ENCODE measurements around the gene FAM50A.

DNA sequence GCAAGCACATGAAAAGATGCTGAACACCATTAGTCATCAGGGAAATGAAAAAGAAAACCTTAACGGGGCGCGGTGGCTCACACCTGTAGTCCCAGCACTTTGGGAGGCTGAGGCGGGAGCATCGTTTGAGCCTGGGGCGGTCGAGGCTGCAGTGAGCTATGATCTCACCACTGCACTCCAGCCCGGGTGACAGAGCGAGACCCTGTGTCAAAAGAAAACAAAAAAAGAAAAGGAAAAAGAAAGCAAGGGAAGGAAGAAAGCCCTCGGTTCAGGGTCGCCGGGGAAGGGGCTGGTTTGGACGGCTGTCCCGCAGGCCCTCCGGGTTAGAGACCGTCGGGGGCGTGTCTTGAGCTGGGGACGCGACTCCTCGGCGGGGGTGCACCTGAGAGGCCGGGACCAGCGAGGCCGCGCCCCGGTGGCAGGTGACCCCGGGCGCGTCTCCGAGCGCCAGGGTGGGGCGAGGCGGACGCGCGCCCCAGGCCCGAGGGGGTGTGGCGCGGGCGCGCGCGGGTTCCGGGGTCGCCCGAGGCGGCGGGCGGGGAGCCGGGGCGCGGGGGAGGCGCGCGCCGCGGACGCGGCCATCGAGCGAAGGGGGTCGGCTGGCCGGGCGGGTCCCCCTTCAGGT is 13.7 kb downstream of the FAM50A start:
- TF ChIP-seq, protein P1, sequence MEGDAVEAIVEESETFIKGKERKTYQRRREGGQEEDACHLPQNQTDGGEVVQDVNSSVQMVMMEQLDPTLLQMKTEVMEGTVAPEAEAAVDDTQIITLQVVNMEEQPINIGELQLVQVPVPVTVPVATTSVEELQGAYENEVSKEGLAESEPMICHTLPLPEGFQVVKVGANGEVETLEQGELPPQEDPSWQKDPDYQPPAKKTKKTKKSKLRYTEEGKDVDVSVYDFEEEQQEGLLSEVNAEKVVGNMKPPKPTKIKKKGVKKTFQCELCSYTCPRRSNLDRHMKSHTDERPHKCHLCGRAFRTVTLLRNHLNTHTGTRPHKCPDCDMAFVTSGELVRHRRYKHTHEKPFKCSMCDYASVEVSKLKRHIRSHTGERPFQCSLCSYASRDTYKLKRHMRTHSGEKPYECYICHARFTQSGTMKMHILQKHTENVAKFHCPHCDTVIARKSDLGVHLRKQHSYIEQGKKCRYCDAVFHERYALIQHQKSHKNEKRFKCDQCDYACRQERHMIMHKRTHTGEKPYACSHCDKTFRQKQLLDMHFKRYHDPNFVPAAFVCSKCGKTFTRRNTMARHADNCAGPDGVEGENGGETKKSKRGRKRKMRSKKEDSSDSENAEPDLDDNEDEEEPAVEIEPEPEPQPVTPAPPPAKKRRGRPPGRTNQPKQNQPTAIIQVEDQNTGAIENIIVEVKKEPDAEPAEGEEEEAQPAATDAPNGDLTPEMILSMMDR (IDR thresholded peaks at IDR 0.05) = no peak
- TF ChIP-seq POLR2A (IDR thresholded peaks at IDR 0.05) = no peak
- no peak for TF ChIP-seq POLR2AphosphoS5 (IDR thresholded peaks at IDR 0.05)
- TF ChIP-seq EP300 (IDR thresholded peaks at IDR 0.05) = no peak
